WI38 (cell line): Measurements from ENCODE around the gene DNHD1.

Experiments used
- H3K4me3 ChIP-seq: 2 replicates; pipeline ENCODE4 v1.5.1; 2011; ENCODE audit warnings: low read depth, mild to moderate bottlenecking, control low read depth, low read length
- TF ChIP-seq, protein P1 (sequence below): IDR thresholded peaks from 2 replicates; pipeline ENCODE4 v1.5.1; 2012; ENCODE audit warnings: low read depth, mild to moderate bottlenecking, control low read depth, low read length

Gene DNHD1

GRCh38 chr11:6617315-6617781 is 120.3 kb downstream of the DNHD1 start:
- peak overlapping the region; percentile 96 for H3K4me3 ChIP-seq
- TF ChIP-seq, protein P1, sequence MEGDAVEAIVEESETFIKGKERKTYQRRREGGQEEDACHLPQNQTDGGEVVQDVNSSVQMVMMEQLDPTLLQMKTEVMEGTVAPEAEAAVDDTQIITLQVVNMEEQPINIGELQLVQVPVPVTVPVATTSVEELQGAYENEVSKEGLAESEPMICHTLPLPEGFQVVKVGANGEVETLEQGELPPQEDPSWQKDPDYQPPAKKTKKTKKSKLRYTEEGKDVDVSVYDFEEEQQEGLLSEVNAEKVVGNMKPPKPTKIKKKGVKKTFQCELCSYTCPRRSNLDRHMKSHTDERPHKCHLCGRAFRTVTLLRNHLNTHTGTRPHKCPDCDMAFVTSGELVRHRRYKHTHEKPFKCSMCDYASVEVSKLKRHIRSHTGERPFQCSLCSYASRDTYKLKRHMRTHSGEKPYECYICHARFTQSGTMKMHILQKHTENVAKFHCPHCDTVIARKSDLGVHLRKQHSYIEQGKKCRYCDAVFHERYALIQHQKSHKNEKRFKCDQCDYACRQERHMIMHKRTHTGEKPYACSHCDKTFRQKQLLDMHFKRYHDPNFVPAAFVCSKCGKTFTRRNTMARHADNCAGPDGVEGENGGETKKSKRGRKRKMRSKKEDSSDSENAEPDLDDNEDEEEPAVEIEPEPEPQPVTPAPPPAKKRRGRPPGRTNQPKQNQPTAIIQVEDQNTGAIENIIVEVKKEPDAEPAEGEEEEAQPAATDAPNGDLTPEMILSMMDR: no peak

GRCh38 chr11:6618117-6619003 is 121.3 kb downstream of the DNHD1 start:
- TF ChIP-seq, protein P1: no peak

GRCh38 chr11:6619004-6619745 is 122.1 kb downstream of the DNHD1 start, which contains the start of gene TPP1:
TPP1 (minus strand) TSS chr11:6619422; CDS start chr11:6619400, 22 bp downstream.
- TF ChIP-seq, protein P1: no peak
- H3K4me3 ChIP-seq: peak within 1 kb of the TSS; percentile 96

More at GRCh38 chr11:6618117-6619003, 121.3 kb downstream of the DNHD1 start:
- peak overlapping the region; percentile 96 for H3K4me3 ChIP-seq

DNA sequence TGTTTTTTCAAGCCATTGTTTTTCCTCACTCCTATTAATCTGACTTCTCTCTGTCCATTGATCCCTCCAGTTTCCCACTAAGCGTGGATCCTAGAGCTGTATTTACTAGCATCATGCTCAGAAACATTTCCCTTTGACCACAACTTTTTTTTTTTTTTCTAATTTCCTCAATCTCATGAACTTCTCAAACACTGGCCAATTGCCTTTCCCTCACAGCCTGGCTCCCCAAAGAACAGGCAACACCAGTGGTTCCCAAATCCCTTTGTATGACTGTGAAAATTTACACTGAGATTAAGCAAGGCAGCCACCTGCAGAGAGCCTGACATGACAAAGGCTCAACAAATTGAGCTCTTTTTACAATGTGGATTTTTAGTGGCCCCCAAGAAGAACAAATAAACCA is 123.6 kb downstream of the DNHD1 start:
- H3K4me3 ChIP-seq: no peak overlapping the region
- TF ChIP-seq, protein P1: no peak
